Activated T-cell treated with anti-CD3 and anti-CD28 coated beads, Interleukin-2, amount 50 U/mL, for 72 hours (primary cell): Measurements from ENCODE around the gene IARS2. TPM values are rescaled to one million over a fixed set of nuclear protein-coding genes. Genes with fewer than 3 reads are reported as not detected.
"Not testable (repeated sequence)": the region's sequence is repeated elsewhere in the genome, so short reads cannot be mapped to it uniquely, and the experiment has no call there.

ENCODE experiments used
- ATAC-seq, 2 donors: fragments of 150-1000 bp; cut with Tn5 transposase; replicated peaks in 1 of 2; 2 replicates each; pipeline ENCODE4 v1.10.0; 2021; ENCODE audit warnings: moderate library complexity in 2 of 2, mild to moderate bottlenecking in 1 of 2
- DNase-seq, 2 donors: peaks; one replicate each; pipeline ENCODE4 v3.0.0; 2021 to 2022; ENCODE audit warnings: mixed read lengths in 1 of 2
- H3K27ac Mint-ChIP-seq: one replicate; pipeline ENCODE4 v1.8.0; 2022; ENCODE audit warnings: mild to moderate bottlenecking, moderate library complexity, mixed read lengths
- H3K27me3 Mint-ChIP-seq: one replicate; pipeline ENCODE4 v1.8.0; 2022; ENCODE audit warnings: low read depth, mixed read lengths
- H3K36me3 Mint-ChIP-seq, 2 donors: one replicate each; pipeline ENCODE4 v1.8.0; 2022; ENCODE audit warnings: mixed read lengths in 2 of 2, mild to moderate bottlenecking in 1 of 2; ENCODE audit not compliant: insufficient read depth in 2 of 2
- H3K4me1 Mint-ChIP-seq: one replicate; pipeline ENCODE4 v1.8.0; 2022; ENCODE audit warnings: low read depth, mixed read lengths
- H3K4me3 Mint-ChIP-seq, 2 donors: one replicate each; pipeline ENCODE4 v1.8.0; 2022; ENCODE audit warnings: mild to moderate bottlenecking in 2 of 2, mixed read lengths in 2 of 2, moderate library complexity in 2 of 2
- H3K9me3 Mint-ChIP-seq, 2 donors: one replicate each; pipeline ENCODE4 v1.8.0; 2022; ENCODE audit warnings: mixed read lengths in 2 of 2
- total RNA-seq, 2 donors: library from RNA; stranded (reverse); gene quantifications; one replicate each; pipeline ENCODE4 v1.2.3, GENCODE V29; 2022

The IARS2 gene
- total RNA-seq, 2 donors from 2014 or later: 49.5 to 52.1 TPM

DNA sequence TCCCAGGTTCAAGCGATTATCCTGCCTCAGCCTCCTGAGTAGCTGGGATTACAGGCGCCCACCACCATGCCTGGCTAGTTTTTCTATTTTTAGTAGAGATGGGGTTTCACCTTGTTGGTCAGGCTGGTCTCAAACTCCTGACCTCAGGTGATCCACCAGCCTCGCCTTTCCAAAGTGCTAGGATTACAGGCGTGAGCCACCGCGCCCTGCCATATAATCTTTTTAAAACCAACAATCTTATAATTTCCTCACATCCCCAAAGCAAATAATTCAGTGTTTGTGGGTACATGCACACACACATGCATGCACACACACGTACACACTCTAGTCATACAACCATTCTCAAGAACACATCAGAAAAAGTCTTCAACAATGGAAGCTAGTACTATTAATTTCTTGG lies 64.6 kb downstream of the IARS2 start:
- ATAC-seq, H3K4me3 Mint-ChIP-seq, DNase-seq, H3K9me3 Mint-ChIP-seq, H3K27me3 Mint-ChIP-seq: not testable (repeated sequence)
- Mint-ChIP-seq H3K36me3 (peaks cover 14 to 15% of the 10 kb centered on the region in 2 donors), H3K4me1 (peaks cover 16% of the 10 kb centered on the region), H3K27ac (peak overlapping the region; percentile 22)

DNA sequence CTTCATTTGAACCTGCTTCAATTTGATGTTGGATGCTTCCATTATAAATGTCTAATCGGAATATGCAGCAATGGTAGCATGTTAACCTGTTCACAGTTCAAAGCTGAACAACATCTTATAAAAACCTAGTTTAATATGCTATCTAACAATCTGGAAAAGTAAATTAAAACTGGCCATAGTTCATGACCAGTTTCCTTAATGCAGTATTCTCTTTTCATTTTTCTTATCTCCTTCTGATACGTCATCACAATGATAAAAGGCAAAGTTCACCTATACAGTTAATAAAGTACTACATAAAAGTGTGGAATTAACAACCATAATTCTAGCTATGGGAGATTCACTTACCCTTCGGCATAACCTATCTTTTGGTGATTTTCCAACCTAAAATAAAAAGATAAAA lies 65.1 kb downstream of the IARS2 start:
- no peak overlapping the region for H3K27ac Mint-ChIP-seq
- no peaks in the 10 kb centered on the region for H3K27me3 Mint-ChIP-seq
- no peak overlapping the region for H3K4me3 Mint-ChIP-seq
- H3K4me1 Mint-ChIP-seq: peaks cover 16% of the 10 kb centered on the region
- no peak for DNase-seq
- H3K9me3 Mint-ChIP-seq: no peaks in the 10 kb centered on the region
- peaks cover 14 to 15% of the 10 kb centered on the region in 2 donors for H3K36me3 Mint-ChIP-seq
- ATAC-seq: no peak

DNA sequence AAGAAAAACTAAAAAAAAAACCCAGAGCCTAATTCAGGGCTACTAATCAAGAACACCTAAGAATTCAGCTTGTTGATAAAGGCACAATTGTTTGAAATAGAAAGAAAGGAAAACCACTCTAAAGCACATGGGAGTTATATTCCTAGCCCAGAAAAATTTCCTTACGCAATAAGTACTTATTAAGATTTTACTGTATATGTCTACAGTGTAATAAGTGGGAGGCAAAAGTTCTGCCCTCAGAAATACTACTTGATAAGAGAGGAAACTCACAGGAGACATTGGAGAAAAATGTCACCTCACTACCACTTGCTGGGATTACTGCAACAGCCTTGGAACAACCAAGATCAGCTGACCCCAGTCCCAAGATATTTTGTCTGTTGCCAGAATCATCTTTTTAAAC lies 66.1 kb downstream of the IARS2 start:
- Mint-ChIP-seq H3K4me3 (no peak overlapping the region), H3K27ac (no peak overlapping the region), H3K4me1 (peaks cover 16% of the 10 kb centered on the region), H3K9me3 (no peaks in the 10 kb centered on the region), H3K36me3 (peaks cover 11 to 15% of the 10 kb centered on the region in 2 donors), H3K27me3 (no peaks in the 10 kb centered on the region)
- no peak for ATAC-seq
- DNase-seq: no peak

DNA sequence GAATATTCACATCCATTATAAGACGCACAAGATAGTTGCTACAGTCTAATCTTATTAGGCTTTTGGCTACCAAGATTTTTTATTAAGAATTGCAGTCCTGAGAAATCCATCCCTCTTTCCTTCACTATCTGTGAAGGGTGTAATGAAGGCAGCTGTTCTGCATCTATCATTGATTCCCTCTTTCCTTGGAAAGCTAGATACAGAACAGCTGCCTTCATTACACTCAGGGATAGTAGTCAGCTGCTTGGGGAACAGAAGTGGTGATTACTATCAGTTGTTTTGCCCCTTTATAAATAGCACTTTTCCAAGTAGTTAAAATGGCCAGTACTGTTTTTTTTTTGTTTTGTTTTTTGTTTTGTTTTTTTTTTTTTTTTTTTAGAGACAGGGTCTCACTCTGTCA lies 70.2 kb downstream of the IARS2 start:
- Mint-ChIP-seq H3K27me3 (no peaks in the 10 kb centered on the region), H3K27ac (no peak overlapping the region), H3K4me3 (no peak overlapping the region), H3K9me3 (no peaks in the 10 kb centered on the region), H3K36me3 (peaks cover 3 to 16% of the 10 kb centered on the region in 2 donors), H3K4me1 (no peaks in the 10 kb centered on the region)
- no peak for DNase-seq
- no peak for ATAC-seq

DNA sequence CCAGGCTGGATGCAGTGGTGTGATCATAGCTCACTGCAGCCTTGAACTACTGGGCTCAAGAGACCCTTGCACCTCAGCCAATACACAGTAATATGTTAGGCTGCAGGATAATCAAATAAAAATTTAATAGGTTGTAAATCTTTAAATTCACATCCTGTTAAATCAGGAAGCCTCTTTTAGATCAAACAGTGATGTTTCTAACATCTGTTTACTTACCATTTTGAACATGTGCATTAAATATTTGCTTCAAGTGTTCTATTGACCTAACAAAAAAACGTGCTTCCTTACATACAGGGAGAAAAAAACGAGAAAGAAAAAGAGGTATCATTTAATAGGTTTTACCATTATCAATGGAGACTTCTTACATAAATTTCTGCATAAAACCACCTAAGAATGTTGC lies 70.6 kb downstream of the IARS2 start:
- Mint-ChIP-seq H3K27ac (no peak overlapping the region), H3K27me3 (no peaks in the 10 kb centered on the region), H3K4me1 (no peaks in the 10 kb centered on the region), H3K4me3 (no peak overlapping the region), H3K36me3 (peaks cover 5 to 19% of the 10 kb centered on the region in 2 donors), H3K9me3 (no peaks in the 10 kb centered on the region)
- no peak for ATAC-seq
- no peak for DNase-seq

DNA sequence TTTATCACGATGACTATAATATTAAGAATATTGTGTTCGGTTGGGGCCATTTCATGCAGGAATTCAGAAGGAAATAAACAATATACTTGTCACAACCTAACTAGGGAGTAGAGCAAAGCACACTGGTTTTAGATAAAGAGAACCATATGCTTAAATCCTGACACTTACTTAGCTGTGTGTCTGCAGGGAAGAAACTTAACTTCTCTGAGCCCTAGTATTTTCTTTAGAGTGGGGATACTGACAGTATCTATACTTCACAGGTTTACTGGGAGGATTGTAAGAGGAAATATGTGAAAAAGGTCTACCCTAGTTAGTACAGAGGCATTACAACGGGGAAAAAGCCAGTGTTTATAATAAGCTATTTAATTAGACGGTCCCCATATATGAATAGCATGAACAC lies 72.9 kb downstream of the IARS2 start:
- no peak for ATAC-seq
- H3K36me3 Mint-ChIP-seq: peaks cover 11 to 35% of the 10 kb centered on the region in 2 donors
- peaks cover 0 to 2% of the 10 kb centered on the region in 2 donors for H3K9me3 Mint-ChIP-seq
- H3K4me3 Mint-ChIP-seq: no peak overlapping the region
- no peak for DNase-seq
- H3K27ac Mint-ChIP-seq: peak overlapping the region; percentile 63
- H3K27me3 Mint-ChIP-seq: no peaks in the 10 kb centered on the region
- no peaks in the 10 kb centered on the region for H3K4me1 Mint-ChIP-seq

DNA sequence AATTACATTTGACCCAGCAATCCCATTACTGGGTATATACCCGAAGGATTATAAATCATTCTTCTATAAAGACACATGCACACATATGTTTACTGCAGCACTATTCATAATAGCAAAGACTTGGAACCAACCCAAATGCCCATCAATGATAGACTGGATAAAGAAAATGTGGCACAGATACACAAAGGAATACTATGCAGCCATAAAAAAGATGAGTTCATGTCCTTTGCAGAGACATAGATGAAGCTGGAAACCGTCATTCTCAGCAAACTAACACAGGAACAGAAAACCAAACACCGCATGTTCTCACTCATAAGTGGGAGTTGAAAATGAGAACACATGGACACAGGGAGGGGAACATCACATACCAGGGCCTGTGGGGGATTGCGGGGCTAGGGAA lies 76.0 kb downstream of the IARS2 start:
- not testable (repeated sequence) for H3K27ac Mint-ChIP-seq, ATAC-seq, H3K27me3 Mint-ChIP-seq, H3K4me1 Mint-ChIP-seq, H3K9me3 Mint-ChIP-seq, DNase-seq, H3K4me3 Mint-ChIP-seq
- peaks cover 15 to 40% of the 10 kb centered on the region in 2 donors for H3K36me3 Mint-ChIP-seq

DNA sequence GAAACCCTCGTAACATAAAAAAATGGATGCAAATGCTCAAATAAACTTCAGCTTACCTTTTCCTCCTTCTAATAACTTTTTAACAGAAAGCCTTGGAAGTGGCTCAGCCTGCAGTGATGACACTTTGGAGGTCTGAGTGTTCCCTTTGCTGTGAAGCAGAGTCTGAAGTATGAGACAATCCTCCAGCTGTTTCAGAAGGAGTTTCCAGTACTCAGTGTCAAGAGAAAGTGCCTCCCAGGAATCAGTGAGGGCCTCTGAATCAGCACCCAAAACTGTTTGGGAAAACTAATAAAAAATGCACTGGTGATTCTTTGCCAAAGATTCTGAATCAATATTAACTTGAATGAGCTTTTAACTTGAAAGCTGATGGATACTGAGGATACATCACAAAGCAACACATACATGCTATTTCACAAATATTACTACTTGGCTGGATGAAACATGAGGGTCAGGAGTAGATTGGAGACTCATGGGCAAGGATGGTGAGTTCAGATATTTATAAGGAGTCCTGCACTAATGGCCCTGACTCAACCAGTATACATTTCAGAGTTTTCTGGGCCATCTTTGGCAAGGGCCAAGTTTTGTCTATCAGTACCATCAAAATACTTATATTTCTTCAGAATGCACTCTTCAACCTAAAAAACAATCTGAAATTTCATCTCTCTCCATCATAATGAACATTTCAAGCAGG lies 77.0 kb downstream of the IARS2 start:
- no peak overlapping the region for H3K4me3 Mint-ChIP-seq
- peaks cover 15 to 38% of the 10 kb centered on the region in 2 donors for H3K36me3 Mint-ChIP-seq
- H3K4me1 Mint-ChIP-seq: no peaks in the 10 kb centered on the region
- no peaks in the 10 kb centered on the region for H3K27me3 Mint-ChIP-seq
- peaks cover 0 to 2% of the 10 kb centered on the region in 2 donors for H3K9me3 Mint-ChIP-seq
- no peak for ATAC-seq
- no peak for DNase-seq
- no peak overlapping the region for H3K27ac Mint-ChIP-seq

DNA sequence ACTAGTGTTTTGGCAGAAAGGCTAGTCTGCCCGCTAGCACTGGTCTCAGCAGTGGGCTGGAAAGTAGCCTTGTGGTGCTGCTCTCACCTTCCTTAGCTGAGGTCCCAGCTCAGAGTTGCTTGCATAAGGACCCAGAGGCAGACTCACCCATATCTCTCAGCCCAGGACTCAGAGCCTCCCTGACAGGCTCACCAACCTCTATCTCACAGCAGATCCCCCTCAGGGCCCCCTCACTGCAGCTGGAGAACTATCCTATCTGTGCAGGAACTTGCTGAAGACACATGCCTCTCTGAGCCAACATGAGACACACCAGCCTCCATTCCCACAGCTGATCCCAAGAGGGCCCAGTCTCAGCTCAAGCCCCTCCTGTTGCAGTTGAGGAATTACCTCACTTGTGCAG lies 82.6 kb downstream of the IARS2 start:
- DNase-seq: no peak
- Mint-ChIP-seq H3K4me1 (no peaks in the 10 kb centered on the region), H3K9me3 (no peaks in the 10 kb centered on the region), H3K36me3 (peaks cover 7 to 37% of the 10 kb centered on the region in 2 donors), H3K4me3 (no peak overlapping the region), H3K27me3 (no peaks in the 10 kb centered on the region), H3K27ac (no peak overlapping the region)
- no peak for ATAC-seq

DNA sequence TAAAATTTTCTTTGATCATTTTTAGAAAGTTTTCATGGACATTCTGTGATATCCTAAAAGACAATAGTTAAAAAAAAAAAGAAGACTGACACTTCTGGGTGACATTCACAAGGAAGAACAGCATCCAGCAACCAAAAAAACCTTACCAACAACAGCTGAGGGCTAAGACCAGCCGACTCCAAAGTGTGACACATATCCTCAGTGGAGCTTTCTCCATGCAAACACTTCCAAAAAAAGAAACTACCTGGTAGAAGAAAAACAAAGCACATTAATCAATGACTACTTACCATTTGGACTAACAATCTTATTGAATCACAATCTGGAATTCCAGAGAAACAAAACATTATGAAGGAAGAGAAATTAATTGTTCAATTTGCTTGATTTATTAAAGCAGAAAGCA lies 88.2 kb downstream of the IARS2 start:
- ATAC-seq (no peak), DNase-seq (no peak)
- Mint-ChIP-seq H3K4me1 (no peaks in the 10 kb centered on the region), H3K4me3 (no peak overlapping the region), H3K36me3 (peaks cover 2 to 30% of the 10 kb centered on the region in 2 donors), H3K27me3 (no peaks in the 10 kb centered on the region), H3K9me3 (no peaks in the 10 kb centered on the region), H3K27ac (no peak overlapping the region)

DNA sequence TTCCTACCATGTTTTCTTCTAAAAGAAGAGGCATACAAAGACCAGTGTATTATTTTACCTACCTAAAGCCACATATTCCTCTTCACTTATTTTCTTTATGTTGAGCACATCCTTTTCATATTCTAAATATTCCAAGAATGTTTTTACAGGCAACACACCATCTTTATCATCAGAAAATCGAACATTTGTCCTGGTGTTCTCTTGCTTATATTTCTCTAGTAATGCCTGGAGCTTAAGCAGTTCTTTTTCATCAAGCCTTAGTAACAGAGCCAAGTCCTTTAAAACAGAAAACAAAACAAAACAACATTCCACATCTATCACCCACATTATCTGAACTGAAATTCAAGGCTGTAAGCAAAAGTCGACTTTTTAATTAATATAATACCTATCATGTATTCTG lies 88.7 kb downstream of the IARS2 start:
- Mint-ChIP-seq H3K4me3 (no peak overlapping the region), H3K9me3 (no peaks in the 10 kb centered on the region), H3K4me1 (no peaks in the 10 kb centered on the region), H3K27me3 (no peaks in the 10 kb centered on the region), H3K27ac (no peak overlapping the region), H3K36me3 (peaks cover 2 to 28% of the 10 kb centered on the region in 2 donors)
- ATAC-seq (no peak), DNase-seq (no peak)

DNA sequence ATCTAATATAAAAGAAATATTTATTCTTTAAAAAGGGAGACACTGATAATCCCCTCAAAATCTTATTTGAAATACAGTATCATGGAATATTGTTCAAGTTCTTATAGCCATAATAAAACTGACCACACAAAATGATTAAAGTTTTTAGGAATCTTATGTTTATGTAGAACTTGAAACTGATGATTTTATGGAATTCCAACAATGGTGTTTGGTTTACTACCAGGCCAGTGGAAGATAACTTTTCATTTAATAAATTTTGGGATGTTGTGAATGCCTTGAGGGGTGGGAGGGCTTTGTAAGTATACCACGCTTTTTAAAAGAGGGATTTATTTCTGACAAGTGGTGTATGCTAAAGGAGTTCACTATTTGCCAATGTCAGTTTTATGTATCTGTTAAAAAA lies 90.6 kb downstream of the IARS2 start:
- H3K27me3 Mint-ChIP-seq: no peaks in the 10 kb centered on the region
- no peak overlapping the region for H3K27ac Mint-ChIP-seq
- H3K36me3 Mint-ChIP-seq: peaks cover 4 to 25% of the 10 kb centered on the region in 2 donors
- no peaks in the 10 kb centered on the region for H3K4me1 Mint-ChIP-seq
- H3K4me3 Mint-ChIP-seq: no peak overlapping the region
- ATAC-seq: no peak
- no peaks in the 10 kb centered on the region for H3K9me3 Mint-ChIP-seq
- no peak for DNase-seq

DNA sequence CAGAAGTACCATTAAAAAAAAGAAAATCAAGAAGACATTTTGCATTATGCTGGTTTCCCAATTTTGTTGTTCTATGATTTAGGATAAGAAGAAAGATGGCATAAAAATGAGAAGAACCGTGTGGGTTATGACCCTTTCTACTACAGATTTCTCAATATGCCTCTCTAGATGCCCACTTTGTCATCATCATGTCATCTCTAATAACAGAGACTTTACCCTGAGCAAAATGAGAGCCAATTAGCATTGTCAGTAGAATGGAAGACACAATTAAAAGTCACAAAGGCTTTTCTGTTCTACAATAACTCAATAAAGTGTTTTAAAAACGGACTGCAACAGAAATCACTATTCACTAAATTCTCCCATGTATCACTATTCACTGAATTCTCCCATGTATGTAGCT lies 92.8 kb downstream of the IARS2 start:
- no peak for DNase-seq
- no peak for ATAC-seq
- no peak overlapping the region for H3K27ac Mint-ChIP-seq
- no peaks in the 10 kb centered on the region for H3K9me3 Mint-ChIP-seq
- peaks cover 4 to 21% of the 10 kb centered on the region in 2 donors for H3K36me3 Mint-ChIP-seq
- no peak overlapping the region for H3K4me3 Mint-ChIP-seq
- H3K4me1 Mint-ChIP-seq: no peaks in the 10 kb centered on the region
- H3K27me3 Mint-ChIP-seq: no peaks in the 10 kb centered on the region

DNA sequence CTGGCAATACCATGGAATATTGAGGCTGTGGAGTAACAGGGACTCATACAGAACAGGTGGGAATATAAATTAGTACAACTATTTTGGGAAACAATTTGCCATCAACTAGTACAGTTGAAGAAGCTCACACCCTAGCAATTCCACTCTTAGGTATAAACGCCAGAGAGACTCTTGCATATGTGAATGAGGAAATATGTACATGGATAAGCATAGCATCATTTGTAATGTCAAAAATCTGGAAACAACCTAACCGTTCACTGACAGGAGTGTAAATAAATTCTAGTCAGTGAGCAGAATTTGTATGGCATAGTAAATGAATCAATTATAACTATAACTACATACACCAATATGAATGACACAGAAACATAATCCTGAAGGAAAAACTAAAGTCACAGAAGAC lies 94.6 kb downstream of the IARS2 start:
- H3K4me3 Mint-ChIP-seq: no peak overlapping the region
- H3K27me3 Mint-ChIP-seq: no peaks in the 10 kb centered on the region
- no peak for ATAC-seq
- peaks cover 4 to 22% of the 10 kb centered on the region in 2 donors for H3K36me3 Mint-ChIP-seq
- no peak for DNase-seq
- no peaks in the 10 kb centered on the region for H3K9me3 Mint-ChIP-seq
- H3K27ac Mint-ChIP-seq: no peak overlapping the region
- H3K4me1 Mint-ChIP-seq: no peaks in the 10 kb centered on the region
